ENCODE results near the gene FBRS.

DNA sequence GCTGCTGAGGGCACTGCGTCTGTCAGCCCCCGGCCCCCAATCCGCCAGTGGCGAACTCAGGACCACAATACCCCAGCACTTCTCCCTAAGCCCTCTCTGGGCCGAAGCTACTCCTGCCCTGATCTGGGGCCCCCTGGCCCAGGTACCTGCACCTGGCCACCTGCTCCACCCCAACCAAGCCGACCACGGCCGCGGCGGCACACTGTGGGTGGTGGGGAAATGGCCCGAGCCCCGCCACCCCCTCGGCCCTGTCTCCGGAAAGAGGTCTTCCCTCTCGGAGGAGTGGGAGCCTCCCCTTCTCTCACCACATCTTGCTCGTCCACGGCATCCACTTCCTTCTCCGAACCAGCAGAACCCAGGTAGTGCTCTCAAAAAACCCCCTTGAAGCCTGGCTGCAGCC, 3.4 kb upstream of the FBRS start:
- TF ChIP-seq, protein P1, sequence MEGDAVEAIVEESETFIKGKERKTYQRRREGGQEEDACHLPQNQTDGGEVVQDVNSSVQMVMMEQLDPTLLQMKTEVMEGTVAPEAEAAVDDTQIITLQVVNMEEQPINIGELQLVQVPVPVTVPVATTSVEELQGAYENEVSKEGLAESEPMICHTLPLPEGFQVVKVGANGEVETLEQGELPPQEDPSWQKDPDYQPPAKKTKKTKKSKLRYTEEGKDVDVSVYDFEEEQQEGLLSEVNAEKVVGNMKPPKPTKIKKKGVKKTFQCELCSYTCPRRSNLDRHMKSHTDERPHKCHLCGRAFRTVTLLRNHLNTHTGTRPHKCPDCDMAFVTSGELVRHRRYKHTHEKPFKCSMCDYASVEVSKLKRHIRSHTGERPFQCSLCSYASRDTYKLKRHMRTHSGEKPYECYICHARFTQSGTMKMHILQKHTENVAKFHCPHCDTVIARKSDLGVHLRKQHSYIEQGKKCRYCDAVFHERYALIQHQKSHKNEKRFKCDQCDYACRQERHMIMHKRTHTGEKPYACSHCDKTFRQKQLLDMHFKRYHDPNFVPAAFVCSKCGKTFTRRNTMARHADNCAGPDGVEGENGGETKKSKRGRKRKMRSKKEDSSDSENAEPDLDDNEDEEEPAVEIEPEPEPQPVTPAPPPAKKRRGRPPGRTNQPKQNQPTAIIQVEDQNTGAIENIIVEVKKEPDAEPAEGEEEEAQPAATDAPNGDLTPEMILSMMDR (IDR thresholded peaks at IDR 0.05) = no peak
- TF ChIP-seq EP300 (IDR thresholded peaks at IDR 0.05) (no peak), POLR2A (IDR thresholded peaks at IDR 0.05) (no peak), POLR2AphosphoS5 (IDR thresholded peaks at IDR 0.05) (no peak)
